Breast epithelium (tissue), 3 donors: Measurements from ENCODE around the gene KLRB1.
"Not testable (repeated sequence)": the region's sequence is repeated elsewhere in the genome, so short reads cannot be mapped to it uniquely, and the experiment has no call there.

Experiments used
- CTCF ChIP-seq, 3 donors: fragments of 450-650 bp; IDR thresholded peaks; one replicate each; pipeline ENCODE4 v1.5.1; 2016 to 2017; ENCODE audit warnings: antibody characterized with exemption in 3 of 3, mild to moderate bottlenecking in 3 of 3, moderate library complexity in 3 of 3
- POLR2A ChIP-seq: fragments of 450-650 bp; IDR thresholded peaks from one replicate; pipeline ENCODE4 v1.6.1; 2016; ENCODE audit warnings: antibody characterized with exemption, mild to moderate bottlenecking, moderate library complexity
- POLR2AphosphoS5 ChIP-seq, 3 donors: sonication (generic); formaldehyde crosslinking; IDR thresholded peaks; one replicate each; pipeline ENCODE4 v1.6.1; 2017; ENCODE audit warnings: antibody characterized with exemption in 3 of 3

GRCh38 chr12:9566113-9566512 lies 41.6 kb downstream of the KLRB1 start:
- not testable (repeated sequence) for TF ChIP-seq CTCF (IDR thresholded peaks at IDR 0.05); POLR2A; POLR2AphosphoS5 (IDR thresholded peaks at IDR 0.05)
